ENCODE results near the gene GCA.

GCA gene

DNA sequence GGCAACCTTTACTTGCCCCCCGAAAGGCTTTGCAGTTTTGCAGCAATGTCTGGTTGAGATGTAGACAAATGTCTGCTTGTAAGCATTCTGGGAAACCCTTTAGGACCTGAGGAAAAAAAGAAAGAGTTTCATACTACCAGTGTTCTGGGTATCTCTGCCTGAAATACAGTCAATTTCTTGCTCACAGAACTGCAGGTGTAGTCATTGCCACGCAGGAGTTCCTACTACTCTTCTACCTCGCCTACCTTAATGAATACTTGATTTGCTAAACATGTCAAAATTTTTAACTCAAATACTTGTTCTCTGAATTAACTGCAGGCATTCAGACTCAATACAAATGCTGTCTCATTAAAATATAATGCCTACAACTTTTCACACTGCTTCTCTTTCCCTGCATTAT lies 56.4 kb downstream of the GCA start:
- Histone ChIP-seq H3K9ac (ENCODE audit: low read length in 5 of 5) (no peak overlapping the region), H3K27me3 (ENCODE audit: control insufficient read depth in 5 of 5, insufficient read depth in 4 of 5, low read length in 5 of 5) (no peaks in the 10 kb centered on the region), H3K9me3 (ENCODE audit: control insufficient read depth in 5 of 5, low read length in 5 of 5) (no peaks in the 10 kb centered on the region), H3K36me3 (ENCODE audit: control insufficient read depth in 5 of 5, insufficient read depth in 5 of 5, low read length in 5 of 5) (no peaks in the 10 kb centered on the region), H3K27ac (ENCODE audit: low read depth, low read length) (no peak overlapping the region), H3K4me3 (ENCODE audit: low read depth in 1 of 5, low read length in 5 of 5) (no peak overlapping the region), H3K4me1 (ENCODE audit: control insufficient read depth in 5 of 5, insufficient read depth in 5 of 5, low read length in 5 of 5) (no peaks in the 10 kb centered on the region)

GRCh38 chr2:162401871-162402270 lies 57.9 kb downstream of the GCA start:
- Histone ChIP-seq H3K4me1 (ENCODE audit: control insufficient read depth in 5 of 5, insufficient read depth in 5 of 5, low read length in 5 of 5) (no peaks in the 10 kb centered on the region), H3K9me3 (ENCODE audit: control insufficient read depth in 5 of 5, low read length in 5 of 5) (no peaks in the 10 kb centered on the region), H3K9ac (ENCODE audit: low read length in 5 of 5) (no peak overlapping the region), H3K36me3 (ENCODE audit: control insufficient read depth in 5 of 5, insufficient read depth in 5 of 5, low read length in 5 of 5) (no peaks in the 10 kb centered on the region), H3K4me3 (ENCODE audit: low read depth in 1 of 5, low read length in 5 of 5) (no peak overlapping the region), H3K27ac (ENCODE audit: low read depth, low read length) (no peak overlapping the region), H3K27me3 (ENCODE audit: control insufficient read depth in 5 of 5, insufficient read depth in 4 of 5, low read length in 5 of 5) (no peaks in the 10 kb centered on the region)

DNA sequence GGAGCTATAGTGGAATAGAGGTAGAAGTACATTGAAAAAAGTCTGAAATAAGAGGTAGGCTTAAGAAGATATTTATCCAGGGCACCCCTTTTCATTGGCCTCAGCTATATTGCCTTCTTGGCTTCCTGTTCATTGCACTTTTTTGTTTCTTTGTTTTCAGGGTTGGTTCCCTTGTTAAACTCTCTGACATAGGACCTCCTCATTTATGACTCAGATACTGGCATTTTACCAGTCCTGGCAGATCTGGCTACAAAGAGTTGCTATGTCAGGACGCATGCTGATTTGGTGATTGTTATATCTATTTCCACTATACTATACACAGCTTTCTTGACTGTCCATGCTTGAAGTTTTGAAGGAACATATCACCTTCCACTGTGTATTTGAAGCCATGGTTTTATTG lies 60.0 kb downstream of the GCA start:
- Histone ChIP-seq H3K4me1 (ENCODE audit: control insufficient read depth in 5 of 5, insufficient read depth in 5 of 5, low read length in 5 of 5) (no peaks in the 10 kb centered on the region), H3K9ac (ENCODE audit: low read length in 5 of 5) (no peak overlapping the region), H3K27me3 (ENCODE audit: control insufficient read depth in 5 of 5, insufficient read depth in 4 of 5, low read length in 5 of 5) (no peaks in the 10 kb centered on the region), H3K9me3 (ENCODE audit: control insufficient read depth in 5 of 5, low read length in 5 of 5) (no peaks in the 10 kb centered on the region), H3K27ac (ENCODE audit: low read depth, low read length) (no peak overlapping the region), H3K36me3 (ENCODE audit: control insufficient read depth in 5 of 5, insufficient read depth in 5 of 5, low read length in 5 of 5) (no peaks in the 10 kb centered on the region), H3K4me3 (ENCODE audit: low read depth in 1 of 5, low read length in 5 of 5) (no peak overlapping the region)
